Astrocyte (in vitro differentiated cells and primary cell): ENCODE data around the gene ACSL6.

Experiments used
- CTCF ChIP-seq: IDR thresholded peaks from 2 replicates; pipeline ENCODE4 v1.5.1; 2011; ENCODE audit warnings: low read depth, mild to moderate bottlenecking, inconsistent platforms, low read length, moderate library complexity; ENCODE audit not compliant: insufficient read depth
- EZH2 ChIP-seq: IDR thresholded peaks from 2 replicates; pipeline ENCODE4 v1.6.1; 2012; ENCODE audit warnings: mild to moderate bottlenecking, low read length, inconsistent platforms; ENCODE audit not compliant: insufficient read depth

GRCh38 chr5:132024789-132025402 is 13.4 kb upstream of the ACSL6 start:
- TF ChIP-seq EZH2 (no peak), CTCF (no peak)
